Fibroblast of skin of left quadriceps (primary cell): ENCODE data around the gene LPIN1.
"Not testable (repeated sequence)": the region's sequence is repeated elsewhere in the genome, so short reads cannot be mapped to it uniquely, and the experiment has no call there.

Experiments
- DNase-seq, 2 experiments: peaks; one replicate each; pipeline ENCODE4 v3.0.0-alpha.2; 2013; ENCODE audit warnings: low read depth in 2 of 2

LPIN1 gene

GRCh38 chr2:11743846-11744553 lies 2.4 kb upstream of the LPIN1 start:
- peak; percentile 99 for DNase-seq

GRCh38 chr2:11744631-11745394 lies 1.6 kb upstream of the LPIN1 start:
- no peak for DNase-seq

- no peak for DNase-seq
Observed at GRCh38 chr2:11745613-11746375, 638 bp upstream of the LPIN1 start.

- no peak for DNase-seq
Observed at GRCh38 chr2:11746807-11747459, 501 bp downstream of the LPIN1 start.

DNA sequence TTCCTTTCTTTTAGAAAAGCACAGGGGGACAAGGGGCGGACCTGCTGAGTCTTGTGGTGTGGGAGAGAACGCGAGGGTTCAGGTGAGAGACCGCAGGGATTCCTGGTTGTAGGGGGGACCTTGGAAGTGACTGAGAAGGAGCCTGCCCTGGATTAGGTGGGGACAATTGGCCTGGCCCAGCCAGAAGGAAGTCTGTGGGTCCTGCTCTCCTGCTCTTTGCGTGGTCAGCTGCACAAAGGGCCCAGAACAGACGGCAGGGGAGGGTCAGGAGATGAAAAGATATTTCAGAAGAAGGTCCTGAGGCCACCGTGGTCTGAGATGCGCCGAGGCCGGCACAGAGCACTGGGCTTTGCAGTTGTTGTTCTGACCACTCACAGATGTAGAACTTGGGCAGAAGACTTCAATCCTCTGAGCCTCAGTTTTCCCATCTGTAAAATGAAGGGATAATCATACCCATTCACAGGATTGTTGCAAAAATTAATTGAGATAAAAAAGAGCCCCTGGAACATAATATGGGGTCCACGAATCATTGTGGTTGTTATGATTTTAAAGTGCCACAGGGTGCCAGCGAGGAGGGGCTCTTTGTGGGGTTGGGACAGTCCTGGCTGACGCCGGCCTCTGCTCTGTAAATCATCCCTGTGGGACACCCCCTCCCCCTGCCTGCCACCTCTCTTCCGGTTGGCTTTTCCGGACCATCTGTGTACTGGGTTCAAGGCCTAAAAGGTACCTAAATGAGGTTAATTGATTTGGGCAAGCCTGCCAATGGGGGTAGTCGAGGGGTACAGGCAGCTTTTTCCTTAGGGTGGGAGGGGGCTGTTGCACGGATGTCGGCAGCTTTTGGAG lies 1.8 kb downstream of the LPIN1 start:
- no peak for DNase-seq

- DNase-seq = no peak
Observed at GRCh38 chr2:11748861-11749645, 2.6 kb downstream of the LPIN1 start.

DNA sequence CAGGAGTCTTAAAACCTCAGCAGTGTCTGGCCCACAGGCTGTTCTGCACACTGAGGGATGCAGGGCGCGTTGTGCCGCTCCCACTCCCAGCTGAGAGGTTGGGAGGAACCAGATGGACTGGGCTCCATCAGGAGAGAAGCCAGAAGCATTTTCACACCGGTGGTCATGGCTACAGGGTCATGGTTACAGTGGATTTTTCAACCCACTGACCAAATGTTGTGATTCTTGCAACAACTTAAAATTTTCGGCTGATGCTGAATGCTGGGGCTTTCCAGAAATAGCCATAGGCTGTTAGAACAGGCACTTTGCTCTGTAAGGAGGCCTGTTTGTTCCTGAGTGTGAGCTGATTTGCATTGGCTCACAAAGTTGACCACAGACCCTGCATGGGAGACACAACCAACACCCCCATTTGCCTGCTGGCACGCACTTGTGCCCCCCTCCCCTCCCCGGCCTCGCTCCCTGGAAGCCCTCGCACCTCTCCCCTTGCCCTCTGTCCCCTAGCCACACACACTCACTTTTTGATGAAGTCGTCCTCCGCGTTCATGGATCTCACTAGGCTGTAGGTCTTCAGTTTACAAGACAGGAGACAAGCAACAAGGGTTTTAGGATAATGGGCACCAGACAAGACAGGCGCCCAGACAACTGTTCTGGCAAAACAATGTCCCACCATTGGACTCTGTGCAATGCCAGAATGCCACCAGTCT lies 3.4 kb downstream of the LPIN1 start:
- no peak for DNase-seq

- no peak for DNase-seq
Observed at GRCh38 chr2:11750422-11750821, 4.0 kb downstream of the LPIN1 start.

DNA sequence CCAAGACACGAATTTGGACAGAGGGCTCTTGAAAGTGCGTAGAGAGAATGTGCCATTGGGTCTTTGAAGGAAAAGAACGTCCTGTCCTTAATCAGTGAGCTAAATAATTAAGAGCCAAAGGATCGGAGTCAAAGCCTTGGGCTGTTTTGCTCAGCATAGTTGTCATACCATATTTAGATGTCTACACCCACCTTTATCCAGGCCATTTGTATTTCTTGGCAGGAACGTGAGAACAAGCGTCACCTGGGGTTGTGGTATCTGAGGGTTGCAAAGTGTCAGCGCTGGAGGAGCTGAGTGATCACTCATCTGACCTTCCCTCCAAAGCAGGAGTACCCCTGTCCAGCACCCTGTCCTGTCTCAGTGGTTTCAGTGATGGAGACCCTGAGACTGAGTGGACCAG lies 4.5 kb downstream of the LPIN1 start:
- no peak for DNase-seq

DNA sequence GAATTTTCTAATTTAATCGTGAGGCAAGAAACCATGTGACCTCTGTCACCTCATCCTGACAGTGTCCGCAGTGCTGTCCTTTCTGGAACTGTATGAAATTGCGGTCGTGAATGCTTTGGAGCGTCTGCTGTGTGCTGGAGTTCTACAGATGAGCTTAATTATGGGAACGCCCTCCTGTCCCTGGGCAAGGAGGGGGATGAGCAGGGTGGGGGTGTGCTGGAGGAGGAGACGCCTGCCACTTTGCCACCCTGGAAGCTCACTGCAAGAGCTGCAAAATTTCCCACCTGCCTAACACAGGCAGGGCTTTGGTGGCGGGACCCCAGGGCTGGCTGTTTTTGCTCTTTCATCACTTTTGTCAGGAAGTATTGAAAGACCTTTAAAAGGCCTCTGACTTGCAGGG lies 6.5 kb downstream of the LPIN1 start:
- no peak for DNase-seq

- no peak for DNase-seq
Observed at GRCh38 chr2:11753452-11753885, 7.0 kb downstream of the LPIN1 start.

- DNase-seq = no peak
Observed at GRCh38 chr2:11753886-11754699, 7.7 kb downstream of the LPIN1 start.

- no peak for DNase-seq
Observed at GRCh38 chr2:11754700-11755015, 8.2 kb downstream of the LPIN1 start.

DNA sequence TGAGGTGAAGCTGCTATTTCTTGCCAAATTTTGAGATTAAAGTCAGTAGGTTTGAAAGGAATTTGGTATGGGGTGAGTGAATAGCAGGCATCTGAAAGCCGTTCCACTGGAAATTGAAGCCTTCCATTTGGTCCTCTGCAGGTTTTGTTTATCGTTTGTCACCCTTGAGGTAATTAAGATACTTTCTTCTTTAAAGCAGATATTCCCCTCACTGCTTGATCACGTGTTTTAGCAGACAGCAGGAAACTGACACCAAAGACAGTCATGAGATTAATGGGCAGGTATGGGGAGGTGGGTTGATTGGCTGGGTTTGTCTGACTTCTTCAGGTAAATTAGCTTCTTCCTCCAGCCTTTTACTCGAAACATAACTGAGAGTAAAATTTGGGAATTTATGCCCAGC lies 10.7 kb downstream of the LPIN1 start:
- no peak for DNase-seq

DNA sequence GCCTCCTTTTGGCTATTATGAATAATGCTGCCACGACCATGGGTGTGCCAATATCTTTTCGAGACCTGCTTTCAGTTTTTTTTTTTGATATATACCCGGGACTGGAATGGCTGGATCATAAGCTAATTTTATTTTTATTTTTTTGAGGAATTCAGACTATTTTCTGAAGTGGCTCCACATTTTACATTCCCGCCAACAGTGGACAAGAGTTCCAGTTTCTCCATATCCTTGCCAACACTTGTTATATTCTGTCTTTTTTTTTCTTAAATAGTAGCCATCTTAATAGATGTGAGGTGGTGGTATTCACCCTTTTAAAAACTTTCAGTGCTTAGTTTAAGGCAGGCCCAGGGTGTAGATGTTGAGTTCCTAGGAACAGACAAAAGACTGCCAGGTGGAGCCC lies 11.8 kb downstream of the LPIN1 start:
- DNase-seq = no peak

DNA sequence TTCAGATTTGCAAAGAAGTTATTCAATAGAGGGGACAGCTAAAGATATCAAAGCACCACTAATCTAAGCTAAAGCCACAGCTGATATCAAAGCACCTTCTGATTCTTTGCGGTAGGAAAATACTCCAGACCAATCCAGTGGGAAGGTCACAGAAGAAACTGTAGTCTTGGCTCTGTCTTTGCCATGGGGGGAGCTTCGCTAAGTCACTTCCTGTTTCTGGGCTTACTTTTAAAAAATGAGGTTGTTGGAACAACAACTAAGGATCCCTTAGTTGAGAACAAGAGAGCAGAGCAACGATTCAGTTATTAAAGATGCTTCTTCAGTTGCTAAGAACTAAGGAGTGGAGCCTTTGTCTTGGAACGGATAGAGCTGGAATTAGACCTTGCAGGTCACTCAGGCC lies 12.2 kb downstream of the LPIN1 start:
- no peak for DNase-seq

- DNase-seq = not testable (repeated sequence)
Observed at GRCh38 chr2:11759182-11759975, 12.9 kb downstream of the LPIN1 start.

DNA sequence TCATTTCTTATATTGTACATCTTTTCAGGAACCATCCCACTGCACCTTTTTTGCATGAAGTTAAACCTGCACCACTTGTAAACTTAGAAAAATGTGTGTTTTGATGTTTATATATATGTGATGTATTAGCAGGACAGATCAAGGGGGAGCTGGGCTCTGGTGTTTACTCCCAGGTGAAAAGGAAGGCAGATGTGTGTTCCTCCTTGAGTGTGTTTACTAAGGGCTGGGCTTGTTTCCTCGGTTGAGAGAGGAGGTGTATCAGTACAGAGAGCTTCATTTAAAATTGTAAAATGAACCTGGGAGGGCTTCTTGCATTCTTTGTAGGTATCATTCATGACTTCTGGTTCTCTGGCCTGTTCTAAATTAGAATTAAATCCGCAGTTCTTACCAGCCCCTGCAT lies 14.8 kb downstream of the LPIN1 start:
- DNase-seq = no peak
